GM12872 (cell line): ENCODE results near the gene KCND2.

Source experiments
- CTCF ChIP-seq: IDR thresholded peaks from 3 replicates; pipeline ENCODE4 v1.5.1; 2011; ENCODE audit warnings: low read depth, mild to moderate bottlenecking, low read length, moderate library complexity; ENCODE audit not compliant: insufficient read depth

Gene KCND2

DNA sequence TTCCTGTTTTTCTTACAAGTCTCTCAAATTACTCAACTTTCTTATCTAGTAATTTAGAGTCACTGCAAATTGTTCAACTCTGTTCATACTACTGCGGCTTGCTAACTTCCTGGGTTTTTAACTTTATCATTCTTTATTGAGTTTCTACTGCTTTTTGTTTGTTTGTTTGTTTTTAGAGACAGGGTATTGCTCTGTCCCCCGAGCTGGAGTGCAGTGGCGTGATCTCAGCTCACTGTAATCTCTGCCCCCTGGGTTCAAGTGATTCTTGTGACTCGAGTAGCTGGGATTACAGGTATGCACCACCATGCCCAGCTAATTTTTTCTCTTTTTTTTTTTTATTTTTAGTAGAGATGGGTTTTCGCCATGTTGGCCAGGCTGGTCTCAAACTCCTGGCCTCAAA, 402.1 kb downstream of the KCND2 start:
- TF ChIP-seq CTCF: no peak

- TF ChIP-seq CTCF: no peak
Measured at GRCh38 chr7:120677535-120677934, 404.6 kb downstream of the KCND2 start.

DNA sequence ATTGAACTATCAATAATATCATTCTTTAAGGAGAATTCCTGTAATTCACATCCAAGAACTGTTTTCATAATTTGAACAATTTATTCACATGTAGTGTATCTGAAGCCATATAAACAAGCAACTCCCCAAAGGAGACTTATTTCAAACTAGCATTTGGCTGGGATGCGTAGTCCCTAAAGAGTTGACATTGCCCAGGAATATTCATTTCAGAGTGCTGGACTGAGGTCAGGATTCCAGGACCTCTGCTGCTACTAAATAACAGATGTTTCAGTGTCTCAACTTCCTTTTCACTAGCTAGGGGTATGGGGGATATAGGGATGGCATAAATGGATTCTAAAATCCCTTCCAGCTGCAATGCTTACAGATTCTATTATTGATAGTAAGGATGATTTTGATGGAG, 408.0 kb downstream of the KCND2 start:
- no peak for TF ChIP-seq CTCF

DNA sequence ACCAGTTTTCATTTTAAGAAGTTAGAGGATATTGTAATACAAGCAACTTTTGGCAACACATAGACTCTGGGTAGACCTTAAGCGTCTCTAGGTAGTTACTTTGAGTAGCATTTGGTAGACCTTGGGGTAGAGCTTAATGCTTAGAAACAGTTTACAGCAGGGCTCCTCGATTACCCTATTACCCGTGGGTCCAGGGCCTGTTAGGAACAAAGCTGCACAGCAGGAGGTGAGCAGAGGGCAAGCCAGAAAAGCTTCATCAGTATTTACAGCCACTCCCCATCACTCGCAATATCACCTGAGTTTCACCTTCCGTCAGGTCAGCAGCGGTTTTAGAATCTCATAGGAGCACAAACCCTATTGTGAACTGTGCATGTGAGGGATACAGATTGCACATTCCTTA, 411.5 kb downstream of the KCND2 start:
- TF ChIP-seq CTCF: no peak

GRCh38 chr7:120691915-120692314, 418.9 kb downstream of the KCND2 start:
- TF ChIP-seq CTCF: no peak

GRCh38 chr7:120695848-120696247, 422.9 kb downstream of the KCND2 start:
- TF ChIP-seq CTCF: no peak

GRCh38 chr7:120700796-120701195, 427.8 kb downstream of the KCND2 start:
- no peak for TF ChIP-seq CTCF
